Activated CD4-positive, alpha-beta T cell treated with anti-CD3 and anti-CD28 coated beads for 48 hours (primary cell): Measurements from ENCODE around the gene GRIA4.
"Not testable (repeated sequence)": the region's sequence is repeated elsewhere in the genome, so short reads cannot be mapped to it uniquely, and the experiment has no call there.

ENCODE experiments used
- DNase-seq: peaks from one replicate; pipeline ENCODE4 v3.0.0-alpha.2; 2020

Gene GRIA4

GRCh38 chr11:105732611-105733010, 122.7 kb downstream of the GRIA4 start:
- no peak for DNase-seq

- no peak for DNase-seq
Measured at GRCh38 chr11:105734426-105734825, 124.6 kb downstream of the GRIA4 start.

- DNase-seq, result no peak
Measured at GRCh38 chr11:105738251-105738650, 128.4 kb downstream of the GRIA4 start.

GRCh38 chr11:105738986-105739795, 129.3 kb downstream of the GRIA4 start:
- DNase-seq, result no peak

- DNase-seq, result no peak
Measured at GRCh38 chr11:105740164-105740903, 130.5 kb downstream of the GRIA4 start.

- DNase-seq, result no peak
Measured at GRCh38 chr11:105741488-105742020, 131.7 kb downstream of the GRIA4 start.

- DNase-seq, result no peak
Measured at GRCh38 chr11:105754260-105754659, 144.4 kb downstream of the GRIA4 start.

- no peak for DNase-seq
Measured at GRCh38 chr11:105754716-105755115, 144.8 kb downstream of the GRIA4 start.

GRCh38 chr11:105757107-105757506, 147.2 kb downstream of the GRIA4 start:
- no peak for DNase-seq

GRCh38 chr11:105763594-105763993, 153.7 kb downstream of the GRIA4 start:
- DNase-seq, result no peak

GRCh38 chr11:105767931-105768330, 158.1 kb downstream of the GRIA4 start:
- DNase-seq, result no peak

- no peak for DNase-seq
Measured at GRCh38 chr11:105769627-105770026, 159.8 kb downstream of the GRIA4 start.

- DNase-seq, result not testable (repeated sequence)
Measured at GRCh38 chr11:105773452-105773851, 163.6 kb downstream of the GRIA4 start.

GRCh38 chr11:105774899-105775298, 165.0 kb downstream of the GRIA4 start:
- no peak for DNase-seq

GRCh38 chr11:105780781-105781525, 171.1 kb downstream of the GRIA4 start:
- no peak for DNase-seq

GRCh38 chr11:105781807-105782206, 171.9 kb downstream of the GRIA4 start:
- DNase-seq, result no peak

- DNase-seq, result no peak
Measured at GRCh38 chr11:105783216-105783615, 173.3 kb downstream of the GRIA4 start.

- DNase-seq, result not testable (repeated sequence)
Measured at GRCh38 chr11:105785850-105786249, 176.0 kb downstream of the GRIA4 start.

- DNase-seq, result no peak
Measured at GRCh38 chr11:105786741-105787140, 176.9 kb downstream of the GRIA4 start.

GRCh38 chr11:105789579-105790420, 179.9 kb downstream of the GRIA4 start:
- no peak for DNase-seq

- DNase-seq, result no peak
Measured at GRCh38 chr11:105790840-105791239, 181.0 kb downstream of the GRIA4 start.

GRCh38 chr11:105793092-105793491, 183.2 kb downstream of the GRIA4 start:
- DNase-seq, result no peak
